Measurements from ENCODE around the gene RFX2. TPM values are rescaled to one million over a fixed set of nuclear protein-coding genes. Genes with fewer than 3 reads are reported as not detected.
"Not testable (repeated sequence)": the region's sequence is repeated elsewhere in the genome, so short reads cannot be mapped to it uniquely, and the experiment has no call there.

Gene RFX2
- total RNA-seq, 1 experiment from 2014 or later = 13.7 TPM

DNA sequence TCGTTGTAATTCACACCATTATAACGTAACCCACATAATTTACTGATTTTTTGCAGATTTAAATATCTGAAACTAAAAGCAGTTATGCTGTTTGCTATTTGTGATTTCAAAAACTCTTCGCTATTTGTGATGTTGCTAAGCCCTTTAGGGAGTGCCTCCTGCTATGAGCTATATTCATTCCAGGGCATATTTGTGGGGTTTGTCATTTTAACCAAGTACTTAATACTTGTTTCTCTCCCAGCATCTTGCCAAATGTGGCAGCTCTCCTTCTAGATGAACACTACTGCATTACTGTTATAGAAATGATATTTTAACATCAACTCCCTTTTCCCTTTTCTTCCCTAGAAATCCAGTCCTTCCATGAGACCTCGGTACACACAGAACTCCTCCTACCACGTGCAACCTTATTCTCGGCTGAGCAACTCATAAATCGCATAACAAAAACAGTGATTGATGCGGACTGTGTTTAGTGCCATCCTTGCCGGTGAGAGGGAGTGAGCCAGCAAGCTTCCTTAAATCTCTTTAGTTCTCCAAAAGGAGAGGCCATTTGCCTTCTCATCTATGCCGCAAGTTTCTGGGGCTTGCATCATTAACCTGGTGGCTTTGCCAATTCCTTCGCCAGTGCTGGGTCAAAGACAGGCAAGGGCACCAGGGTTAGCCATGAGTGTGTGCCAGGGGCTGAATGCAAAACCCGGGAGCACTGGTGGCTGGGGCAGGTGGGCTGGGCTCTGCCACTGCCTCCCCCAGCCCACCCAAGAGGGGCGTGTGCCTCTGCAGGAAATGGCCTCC, 33.4 kb downstream of the RFX2 start:
- Mint-ChIP-seq H3K27ac (ENCODE audit: unreplicated experiment) (no peak overlapping the region), H3K27me3 (ENCODE audit: unreplicated experiment) (no peaks in the 10 kb centered on the region), H3K4me3 (ENCODE audit: low read depth, unreplicated experiment) (no peak overlapping the region), H3K4me1 (ENCODE audit: low read depth, unreplicated experiment) (peaks cover 15% of the 10 kb centered on the region), H3K36me3 (ENCODE audit: insufficient read depth, unreplicated experiment) (peaks cover 4% of the 10 kb centered on the region), H3K9me3 (ENCODE audit: low read depth, unreplicated experiment) (no peaks in the 10 kb centered on the region)
- DNase-seq = no peak
- TF ChIP-seq, protein P1, sequence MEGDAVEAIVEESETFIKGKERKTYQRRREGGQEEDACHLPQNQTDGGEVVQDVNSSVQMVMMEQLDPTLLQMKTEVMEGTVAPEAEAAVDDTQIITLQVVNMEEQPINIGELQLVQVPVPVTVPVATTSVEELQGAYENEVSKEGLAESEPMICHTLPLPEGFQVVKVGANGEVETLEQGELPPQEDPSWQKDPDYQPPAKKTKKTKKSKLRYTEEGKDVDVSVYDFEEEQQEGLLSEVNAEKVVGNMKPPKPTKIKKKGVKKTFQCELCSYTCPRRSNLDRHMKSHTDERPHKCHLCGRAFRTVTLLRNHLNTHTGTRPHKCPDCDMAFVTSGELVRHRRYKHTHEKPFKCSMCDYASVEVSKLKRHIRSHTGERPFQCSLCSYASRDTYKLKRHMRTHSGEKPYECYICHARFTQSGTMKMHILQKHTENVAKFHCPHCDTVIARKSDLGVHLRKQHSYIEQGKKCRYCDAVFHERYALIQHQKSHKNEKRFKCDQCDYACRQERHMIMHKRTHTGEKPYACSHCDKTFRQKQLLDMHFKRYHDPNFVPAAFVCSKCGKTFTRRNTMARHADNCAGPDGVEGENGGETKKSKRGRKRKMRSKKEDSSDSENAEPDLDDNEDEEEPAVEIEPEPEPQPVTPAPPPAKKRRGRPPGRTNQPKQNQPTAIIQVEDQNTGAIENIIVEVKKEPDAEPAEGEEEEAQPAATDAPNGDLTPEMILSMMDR (IDR thresholded peaks at IDR 0.05; ENCODE audit: unreplicated experiment) = no peak
- intact Hi-C loops (cut with micrococcal nuclease; ENCODE audit: unreplicated experiment) = no loop called here
- CTCF ChIA-PET = interaction anchor here (0.7 kb wide), 2 partner anchors 11 to 128 kb away, joined by 3 to 6 read pairs; no protein-coding TSS in a partner anchor
- BruUV-seq (replicated peaks) = no TSS peak

DNA sequence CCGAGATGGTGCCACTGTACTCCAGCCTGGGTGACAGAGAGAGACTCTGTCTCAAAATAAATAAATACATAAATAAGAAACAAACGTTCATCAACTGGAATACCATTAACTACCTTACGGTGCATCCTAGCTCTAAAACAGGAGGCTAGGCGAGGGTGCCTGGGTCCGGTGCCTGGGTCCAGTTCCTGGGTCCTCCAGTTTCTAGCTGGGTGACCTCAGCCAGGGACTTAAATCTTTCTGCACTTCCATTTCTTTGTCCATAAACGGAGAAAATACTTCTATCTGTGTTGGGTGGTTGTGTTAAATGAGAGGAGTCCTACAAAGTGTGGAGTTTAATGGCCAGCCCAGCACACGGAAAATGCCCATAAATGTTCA, 34.0 kb downstream of the RFX2 start:
- Mint-ChIP-seq H3K9me3 (ENCODE audit: low read depth, unreplicated experiment) (no peaks in the 10 kb centered on the region), H3K27ac (ENCODE audit: unreplicated experiment) (no peak overlapping the region), H3K4me3 (ENCODE audit: low read depth, unreplicated experiment) (no peak overlapping the region), H3K4me1 (ENCODE audit: low read depth, unreplicated experiment) (peaks cover 15% of the 10 kb centered on the region), H3K36me3 (ENCODE audit: insufficient read depth, unreplicated experiment) (peaks cover 4% of the 10 kb centered on the region), H3K27me3 (ENCODE audit: unreplicated experiment) (no peaks in the 10 kb centered on the region)
- BruUV-seq (replicated peaks) = no TSS peak
- intact Hi-C loops (cut with micrococcal nuclease; ENCODE audit: unreplicated experiment) = no loop called here
- CTCF ChIA-PET = interaction anchor here (0.7 kb wide), 1 partner anchor 11 kb away, joined by 3 read pairs; no protein-coding TSS in a partner anchor
- TF ChIP-seq, protein P1 (IDR thresholded peaks at IDR 0.05; ENCODE audit: unreplicated experiment) = no peak
- DNase-seq = no peak

DNA sequence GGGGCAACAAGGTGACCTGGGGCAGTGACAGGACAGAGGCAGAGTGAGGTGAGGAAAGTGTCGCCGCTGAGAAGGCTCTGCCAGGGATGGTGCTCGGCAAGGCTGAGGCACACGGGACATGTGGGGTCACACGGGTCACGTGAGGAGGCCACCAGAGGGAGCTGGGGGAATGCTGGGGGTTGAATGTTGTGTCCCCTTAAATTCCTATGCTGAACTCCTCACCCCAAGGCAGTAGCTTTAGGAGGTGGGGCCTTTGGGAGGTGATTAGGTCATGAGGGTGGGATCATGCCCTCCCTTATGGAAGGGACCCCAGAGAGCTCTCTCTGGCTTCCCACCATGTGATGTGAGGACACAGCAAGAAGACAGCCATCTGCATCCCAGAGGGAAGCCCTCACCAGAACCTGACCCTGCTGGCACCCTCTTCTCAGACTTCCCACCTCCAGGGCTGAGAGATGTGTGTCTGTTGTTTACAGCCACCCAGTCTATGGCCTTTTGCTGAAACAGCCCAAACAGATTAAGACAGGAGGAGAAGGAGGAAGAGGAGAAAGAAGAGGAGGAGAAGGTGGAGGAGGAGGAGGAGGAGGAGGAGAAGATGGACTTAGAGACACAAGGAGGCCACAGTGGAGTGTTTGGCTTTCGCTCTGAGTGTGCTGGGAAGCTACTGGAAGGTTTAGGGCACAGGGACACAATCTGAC, 35.4 kb downstream of the RFX2 start:
- CTCF ChIA-PET = interaction anchor here (0.6 kb wide), 1 partner anchor 1747 kb away, joined by 6 read pairs; no protein-coding TSS in a partner anchor
- H3K27ac Mint-ChIP-seq (ENCODE audit: unreplicated experiment) = peak overlapping the region; percentile 58
- peaks cover 4% of the 10 kb centered on the region for H3K36me3 Mint-ChIP-seq (ENCODE audit: insufficient read depth, unreplicated experiment)
- BruUV-seq (replicated peaks) = no TSS peak
- TF ChIP-seq, protein P1 (IDR thresholded peaks at IDR 0.05; ENCODE audit: unreplicated experiment) = no peak
- peaks cover 15% of the 10 kb centered on the region for H3K4me1 Mint-ChIP-seq (ENCODE audit: low read depth, unreplicated experiment)
- no peak for DNase-seq
- no peaks in the 10 kb centered on the region for H3K9me3 Mint-ChIP-seq (ENCODE audit: low read depth, unreplicated experiment)
- intact Hi-C loops (cut with micrococcal nuclease; ENCODE audit: unreplicated experiment) = no loop called here
- no peaks in the 10 kb centered on the region for H3K27me3 Mint-ChIP-seq (ENCODE audit: unreplicated experiment)
- H3K4me3 Mint-ChIP-seq (ENCODE audit: low read depth, unreplicated experiment) = no peak overlapping the region

DNA sequence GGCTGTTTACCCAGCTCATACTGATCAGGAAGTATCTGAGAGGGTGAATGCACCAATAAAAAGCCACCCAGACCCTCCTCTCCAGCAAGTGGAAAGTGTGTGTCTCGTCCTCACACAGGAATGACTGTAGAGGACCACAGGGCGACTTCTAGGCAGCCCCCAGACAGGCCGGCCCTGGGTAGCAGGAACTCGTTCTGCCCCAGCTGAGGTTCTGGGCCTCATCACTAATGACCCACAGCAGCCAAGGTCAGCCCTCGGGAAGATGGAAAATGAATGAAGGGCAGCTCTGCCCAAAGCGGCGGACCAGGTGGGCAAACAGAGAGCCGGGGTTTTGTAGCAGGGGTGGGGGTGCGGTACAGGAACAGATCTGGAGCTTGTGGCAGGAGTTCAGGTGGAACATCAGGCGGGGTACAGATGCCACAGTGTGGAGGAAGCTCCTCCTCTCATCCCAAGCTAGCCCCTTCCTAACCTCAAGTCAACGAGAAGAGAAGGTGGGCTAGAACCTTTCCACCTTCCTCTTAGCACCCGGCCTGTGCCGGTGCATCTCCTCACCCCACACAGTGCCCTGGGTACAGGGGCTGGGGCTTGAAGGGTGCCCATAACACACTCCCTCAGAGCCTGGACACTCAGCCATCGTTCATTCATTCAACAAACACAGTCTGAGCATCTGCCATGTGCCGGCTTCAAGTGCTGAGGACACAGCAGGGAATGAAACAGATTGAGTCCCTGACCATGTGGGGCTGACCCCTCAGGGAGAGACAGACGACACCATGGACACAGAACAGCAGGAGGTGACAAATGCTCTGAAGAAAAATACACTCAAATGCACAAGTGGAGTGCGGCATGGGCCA, 36.2 kb downstream of the RFX2 start:
- DNase-seq = no peak
- Mint-ChIP-seq H3K27ac (ENCODE audit: unreplicated experiment) (no peak overlapping the region), H3K36me3 (ENCODE audit: insufficient read depth, unreplicated experiment) (peaks cover 4% of the 10 kb centered on the region), H3K4me3 (ENCODE audit: low read depth, unreplicated experiment) (no peak overlapping the region), H3K4me1 (ENCODE audit: low read depth, unreplicated experiment) (peaks cover 15% of the 10 kb centered on the region), H3K9me3 (ENCODE audit: low read depth, unreplicated experiment) (peaks cover 2% of the 10 kb centered on the region), H3K27me3 (ENCODE audit: unreplicated experiment) (no peaks in the 10 kb centered on the region)
- no TSS peak for BruUV-seq (replicated peaks)
- intact Hi-C loops (cut with micrococcal nuclease; ENCODE audit: unreplicated experiment) = no loop called here
- TF ChIP-seq, protein P1 (IDR thresholded peaks at IDR 0.05; ENCODE audit: unreplicated experiment) = no peak
- CTCF ChIA-PET = no interaction called here

DNA sequence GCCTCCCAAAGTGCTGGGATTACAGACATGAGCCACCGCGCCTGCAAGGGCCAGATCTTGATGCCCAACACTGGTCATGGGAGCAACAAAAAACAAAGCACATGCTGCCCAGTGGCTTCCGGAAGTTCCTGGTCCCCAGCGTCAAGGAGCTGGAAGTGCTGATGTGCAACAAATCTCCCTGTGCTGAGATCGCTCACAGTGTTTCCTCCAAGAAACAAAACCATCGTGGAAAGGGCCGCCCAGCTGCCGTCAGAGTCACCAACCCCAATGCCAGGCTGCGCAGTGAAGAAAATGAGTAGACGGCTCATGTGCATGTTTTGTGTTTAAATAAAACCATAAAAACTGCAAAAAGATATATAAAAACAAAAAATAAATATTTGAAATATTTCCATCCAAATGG, 37.1 kb downstream of the RFX2 start:
- H3K9me3 Mint-ChIP-seq (ENCODE audit: low read depth, unreplicated experiment); DNase-seq; BruUV-seq (replicated peaks); H3K36me3 Mint-ChIP-seq (ENCODE audit: insufficient read depth, unreplicated experiment); CTCF ChIA-PET; H3K27ac Mint-ChIP-seq (ENCODE audit: unreplicated experiment); H3K27me3 Mint-ChIP-seq (ENCODE audit: unreplicated experiment); H3K4me3 Mint-ChIP-seq (ENCODE audit: low read depth, unreplicated experiment); intact Hi-C loops (cut with micrococcal nuclease; ENCODE audit: unreplicated experiment): not testable (repeated sequence)
- peaks cover 16% of the 10 kb centered on the region for H3K4me1 Mint-ChIP-seq (ENCODE audit: low read depth, unreplicated experiment)

All from Calu3 (cell line).